PC-3 (cell line): ENCODE results near the gene MYOZ1. TPM values are rescaled to one million over a fixed set of nuclear protein-coding genes. Genes with fewer than 3 reads are reported as not detected.
A peak's percentile ranks its signal among the peaks of the same experiment; 100 is the strongest.
"Not testable (repeated sequence)": the region's sequence is repeated elsewhere in the genome, so short reads cannot be mapped to it uniquely, and the experiment has no call there.

Experiments
- ATAC-seq: fragments of 200-7000 bp; cut with Tn5 transposase; 2 replicates; pipeline ENCODE4 v1.9.1; 2020; ENCODE audit warnings: mild to moderate bottlenecking, moderate library complexity
- Bru-seq: library from RNA; stranded (reverse); fragments of 400-500 nt; gene quantifications from one replicate; lab custom pipeline; 2021; lab: Mats Ljungman, UMichigan
- BruChase-seq, 2 experiments: library from RNA; stranded (reverse); fragments of 400-500 nt; gene quantifications; one replicate each; lab custom pipeline; 2021; lab: Mats Ljungman, UMichigan
- BruUV-seq: library from RNA; stranded (reverse); fragments of 400-500 nt; replicated peaks from 2 replicates; lab custom pipeline; 2021; lab: Mats Ljungman, UMichigan
- CTCF ChIA-PET: fragments of 300-600 bp; sonication (Branson Sonifier 250); formaldehyde crosslinking; loops from one replicate; lab custom pipeline; 2022; ENCODE audit warnings: antibody characterized with exemption; lab: Charles Lee
- POLR2A ChIA-PET: fragments of 300-600 bp; sonication (Branson Sonifier 250); formaldehyde crosslinking; loops from one replicate; lab custom pipeline; 2022; ENCODE audit warnings: antibody characterized with exemption; ENCODE audit not compliant: unreplicated experiment; lab: Charles Lee
- DNase-seq: peaks from one replicate; pipeline ENCODE4 v3.0.0-alpha.2; 2015
- H2AFZ ChIP-seq: fragments of 300-600 bp; sonication (generic); 2 replicates; pipeline ENCODE4 v1.6.0; 2016; ENCODE audit warnings: antibody characterized with exemption, low read length
- H3F3A ChIP-seq: fragments of 300-600 bp; sonication (generic); one replicate; pipeline ENCODE4 v1.6.0; 2017; ENCODE audit warnings: antibody characterized with exemption, low read length, control low read depth, mild to moderate bottlenecking; ENCODE audit not compliant: unreplicated experiment
- H3K27ac ChIP-seq: fragments of 300-600 bp; sonication (generic); 2 replicates; pipeline ENCODE4 v1.5.1; 2016; ENCODE audit warnings: mild to moderate bottlenecking, low read length
- H3K27me3 ChIP-seq: fragments of 300-600 bp; sonication (generic); 2 replicates; pipeline ENCODE4 v1.6.1; 2016; ENCODE audit warnings: low read length, mixed read lengths
- H3K36me3 ChIP-seq: fragments of 300-600 bp; sonication (generic); 2 replicates; pipeline ENCODE4 v1.6.1; 2016; ENCODE audit warnings: low read depth, mixed run types, low read length, mixed read lengths
- H3K4me1 ChIP-seq: fragments of 300-600 bp; sonication (generic); 2 replicates; pipeline ENCODE4 v1.5.1; 2016; ENCODE audit warnings: low read length; ENCODE audit not compliant: insufficient read depth
- H3K4me2 ChIP-seq: fragments of 300-600 bp; sonication (generic); 2 replicates; pipeline ENCODE4 v1.6.0; 2016; ENCODE audit warnings: low read length
- H3K4me3 ChIP-seq: fragments of 300-600 bp; sonication (generic); 2 replicates; pipeline ENCODE4 v1.5.1; 2016; ENCODE audit warnings: mild to moderate bottlenecking, low read length, mixed read lengths
- H3K79me2 ChIP-seq: fragments of 300-600 bp; sonication (generic); 2 replicates; pipeline ENCODE4 v1.6.1; 2017; ENCODE audit warnings: low read length, mixed read lengths
- H3K9ac ChIP-seq: fragments of 300-600 bp; sonication (generic); 2 replicates; pipeline ENCODE4 v1.6.0; 2016; ENCODE audit warnings: mild to moderate bottlenecking, low read length
- H3K9me2 ChIP-seq: fragments of 300-600 bp; sonication (generic); replicated peaks from 2 replicates; pipeline ENCODE4 v1.6.1; 2016; ENCODE audit warnings: mixed run types, low read length, mixed read lengths
- H3K9me3 ChIP-seq: fragments of 300-600 bp; sonication (generic); 2 replicates; pipeline ENCODE4 v1.6.1; 2016; ENCODE audit warnings: low read length, mixed read lengths
- H4K20me1 ChIP-seq: fragments of 300-600 bp; sonication (generic); 2 replicates; pipeline ENCODE4 v1.6.1; 2016; ENCODE audit warnings: low read length, mixed read lengths
- CTCF ChIP-seq: fragments of 300-600 bp; sonication (generic); conservative IDR thresholded peaks from 2 replicates; pipeline ENCODE4 v1.5.1; 2017; ENCODE audit warnings: antibody characterized with exemption, low read depth, mild to moderate bottlenecking, low read length
- EZH2 ChIP-seq: fragments of 300-600 bp; sonication (generic); IDR thresholded peaks from one replicate; pipeline ENCODE4 v1.6.1; 2017; ENCODE audit warnings: antibody characterized with exemption, mild to moderate bottlenecking, low read length; ENCODE audit not compliant: unreplicated experiment
- EZH2phosphoT487 ChIP-seq: fragments of 300-600 bp; sonication (generic); IDR thresholded peaks from 2 replicates; pipeline ENCODE4 v1.6.1; 2018; ENCODE audit warnings: mild to moderate bottlenecking, antibody characterized with exemption, low read length, borderline replicate concordance
- intact Hi-C: fragments of 100-400 bp; cut with micrococcal nuclease; formaldehyde crosslinking; loops from 2 replicates; pipeline ENCODE4 v1.9.0; 2023
- long read RNA-seq: library from polyadenylated mRNA; unstranded; transcript quantifications from one replicate; pipeline ENCODE4 v2.0.0, GENCODE V29; 2021; ENCODE audit not compliant: unreplicated experiment
- total RNA-seq: library from RNA; depleted of rRNA; stranded (reverse); fragments of >200 nt; gene quantifications from 2 replicates; pipeline ENCODE4 v1.2.3, GENCODE V29; 2014; rRNA removed

MYOZ1 gene
- total RNA-seq (0.17 TPM in 1 of 2 replicates, not detected in the other), Bru-seq, nascent RNA (not detected), BruChase-seq, experiment 1, labeled RNA remaining after a 6-hour chase (percentile 18 among the genes with signal in this experiment), BruChase-seq, experiment 2, labeled RNA remaining after a 2-hour chase (percentile 18 among the genes with signal in this experiment)
- long read RNA-seq, partial matches to known transcripts = 0 of 1 reads
- long read RNA-seq, other reads (novel, unspliced or antisense) = 1 of 1 reads

- Histone ChIP-seq H3K4me3 (no peak within 1 kb of the TSS), H3K4me2 (no peak within 1 kb of the TSS), H3F3A (no peaks in the 10 kb centered on the region), H3K36me3 (no peaks in the 10 kb centered on the region), H3K79me2 (no peaks in the 10 kb centered on the region), H3K9me2 (no peaks in the 10 kb centered on the region), H3K27ac (no peak within 1 kb of the TSS), H4K20me1 (no peaks in the 10 kb centered on the region), H3K27me3 (no peaks in the 10 kb centered on the region), H2AFZ (0 out of 2 replicates have a peak within 1 kb of the TSS, but pooled peaks have one; percentile 1), H3K9ac (no peak within 1 kb of the TSS), H3K9me3 (no peaks in the 10 kb centered on the region), H3K4me1 (no peaks in the 10 kb centered on the region)
- ChIA-PET POLR2A (interaction anchor here (0.5 to 0.6 kb wide), 2 partner anchors 199 to 1546 kb away, joined by 12 to 25 read pairs; no protein-coding TSS in a partner anchor), CTCF (interaction anchor here (0.6 kb wide), 2 partner anchors 15 to 343 kb away, joined by 3 to 7 read pairs; no protein-coding TSS in a partner anchor)
- BruUV-seq = no TSS peak
- peak; percentile 6; the same call in 1 of the 2 replicates for ATAC-seq
- peak; percentile 39 for DNase-seq
- TF ChIP-seq EZH2 (no peak), EZH2phosphoT487 (no peak), CTCF (no peak)
- intact Hi-C loops = no loop called here
Measured at GRCh38 chr10:73641328-73642060, at the start of gene MYOZ1. MYOZ1 (minus strand) TSS chr10:73641474; CDS start chr10:73640017, 1,457 bp downstream.

- H3K4me3 ChIP-seq, H4K20me1 ChIP-seq, BruUV-seq, POLR2A ChIA-PET, H3K9ac ChIP-seq, H2AFZ ChIP-seq, H3K4me1 ChIP-seq, H3K4me2 ChIP-seq, DNase-seq, H3K9me2 ChIP-seq, H3K27me3 ChIP-seq, H3F3A ChIP-seq, H3K36me3 ChIP-seq, H3K9me3 ChIP-seq, intact Hi-C loops, H3K79me2 ChIP-seq, ATAC-seq, H3K27ac ChIP-seq: not testable (repeated sequence)
- CTCF ChIA-PET = interaction anchor here (0.6 kb wide), 1 partner anchor 159 kb away, joined by 4 read pairs; no protein-coding TSS in a partner anchor
Measured at GRCh38 chr10:73690755-73691154, 49.5 kb upstream of the MYOZ1 start.

DNA sequence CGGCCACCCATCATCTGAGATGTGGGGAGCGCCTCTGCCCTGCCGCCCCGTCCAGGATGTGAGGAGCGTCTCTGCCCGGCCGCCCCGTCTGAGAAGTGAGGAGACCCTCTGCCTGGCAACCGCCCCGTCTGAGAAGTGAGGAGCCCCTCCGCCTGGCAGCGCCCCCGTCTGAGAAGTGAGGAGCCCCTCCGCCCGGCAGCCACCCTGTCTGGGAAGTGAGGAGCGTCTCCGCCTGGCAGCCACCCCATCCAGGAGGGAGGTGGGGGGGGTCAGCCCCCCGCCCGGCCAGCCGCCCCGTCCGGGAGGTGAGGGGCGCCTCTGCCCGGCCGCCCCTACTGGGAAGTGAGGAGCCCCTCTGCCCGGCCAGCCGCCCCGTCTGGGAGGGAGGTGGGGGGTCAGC is 48.3 kb upstream of the MYOZ1 start:
- POLR2A ChIA-PET, ATAC-seq, CTCF ChIA-PET, H3K27me3 ChIP-seq, H3K79me2 ChIP-seq, H3K4me3 ChIP-seq, H4K20me1 ChIP-seq, DNase-seq, H3K27ac ChIP-seq, H3K4me1 ChIP-seq, H3K36me3 ChIP-seq, H3K9me3 ChIP-seq, H3F3A ChIP-seq, H3K9me2 ChIP-seq, H3K4me2 ChIP-seq, intact Hi-C loops, H3K9ac ChIP-seq, BruUV-seq, H2AFZ ChIP-seq: not testable (repeated sequence)

- ATAC-seq, H3K4me3 ChIP-seq, H3K9ac ChIP-seq, H3K79me2 ChIP-seq, H3K9me2 ChIP-seq, H3K9me3 ChIP-seq, H3K4me2 ChIP-seq, H2AFZ ChIP-seq, H3K36me3 ChIP-seq, H3K4me1 ChIP-seq, H3K27ac ChIP-seq, intact Hi-C loops, BruUV-seq, CTCF ChIA-PET, POLR2A ChIA-PET, H3F3A ChIP-seq, H3K27me3 ChIP-seq, H4K20me1 ChIP-seq: not testable (repeated sequence)
- DNase-seq = peak; percentile 19
Measured at GRCh38 chr10:73687641-73688040, 46.4 kb upstream of the MYOZ1 start.

GRCh38 chr10:73674546-73674945 is 33.3 kb upstream of the MYOZ1 start:
- H3K9me2 ChIP-seq, H3K36me3 ChIP-seq, H4K20me1 ChIP-seq, H3K27me3 ChIP-seq, CTCF ChIA-PET, H3K4me1 ChIP-seq, DNase-seq, BruUV-seq, H3F3A ChIP-seq, H2AFZ ChIP-seq, H3K27ac ChIP-seq, H3K4me3 ChIP-seq, POLR2A ChIA-PET, intact Hi-C loops, H3K4me2 ChIP-seq, H3K9ac ChIP-seq, H3K79me2 ChIP-seq, ATAC-seq, H3K9me3 ChIP-seq: not testable (repeated sequence)
